Lower leg skin (tissue), 3 donors: ENCODE data around the gene MMD2.
"Not testable (repeated sequence)": the region's sequence is repeated elsewhere in the genome, so short reads cannot be mapped to it uniquely, and the experiment has no call there.

Experiments
- POLR2A ChIP-seq, 2 donors: fragments of 450-650 bp; IDR thresholded peaks; one replicate each; pipeline ENCODE4 v1.6.1; 2016 to 2017; ENCODE audit warnings: antibody characterized with exemption in 2 of 2, mild to moderate bottlenecking in 1 of 2, moderate library complexity in 1 of 2
- TF ChIP-seq, protein P1 (sequence below), 3 donors: fragments of 450-650 bp; IDR thresholded peaks; one replicate each; pipeline ENCODE4 v1.5.1; 2016; ENCODE audit warnings: antibody characterized with exemption in 3 of 3, mild to moderate bottlenecking in 3 of 3, moderate library complexity in 2 of 3

DNA sequence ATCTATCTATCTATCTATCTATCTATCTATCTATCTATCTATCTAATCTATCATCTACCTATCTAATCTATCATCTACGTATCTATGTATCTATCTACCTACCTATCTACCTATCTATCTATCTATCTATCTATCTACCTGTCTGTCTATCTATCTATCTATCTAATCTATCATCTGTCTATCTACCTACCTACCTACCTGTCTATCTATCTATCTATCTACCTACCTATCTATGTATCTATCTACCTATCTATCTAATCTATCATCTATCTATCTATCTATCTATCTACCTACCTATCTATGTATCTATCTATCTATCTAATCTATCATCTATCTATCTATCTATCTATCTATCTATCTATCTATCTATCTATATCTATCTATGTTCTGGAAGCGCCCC lies 67.5 kb downstream of the MMD2 start:
- not testable (repeated sequence) for TF ChIP-seq POLR2A (IDR thresholded peaks at IDR 0.05)
- TF ChIP-seq, protein P1, sequence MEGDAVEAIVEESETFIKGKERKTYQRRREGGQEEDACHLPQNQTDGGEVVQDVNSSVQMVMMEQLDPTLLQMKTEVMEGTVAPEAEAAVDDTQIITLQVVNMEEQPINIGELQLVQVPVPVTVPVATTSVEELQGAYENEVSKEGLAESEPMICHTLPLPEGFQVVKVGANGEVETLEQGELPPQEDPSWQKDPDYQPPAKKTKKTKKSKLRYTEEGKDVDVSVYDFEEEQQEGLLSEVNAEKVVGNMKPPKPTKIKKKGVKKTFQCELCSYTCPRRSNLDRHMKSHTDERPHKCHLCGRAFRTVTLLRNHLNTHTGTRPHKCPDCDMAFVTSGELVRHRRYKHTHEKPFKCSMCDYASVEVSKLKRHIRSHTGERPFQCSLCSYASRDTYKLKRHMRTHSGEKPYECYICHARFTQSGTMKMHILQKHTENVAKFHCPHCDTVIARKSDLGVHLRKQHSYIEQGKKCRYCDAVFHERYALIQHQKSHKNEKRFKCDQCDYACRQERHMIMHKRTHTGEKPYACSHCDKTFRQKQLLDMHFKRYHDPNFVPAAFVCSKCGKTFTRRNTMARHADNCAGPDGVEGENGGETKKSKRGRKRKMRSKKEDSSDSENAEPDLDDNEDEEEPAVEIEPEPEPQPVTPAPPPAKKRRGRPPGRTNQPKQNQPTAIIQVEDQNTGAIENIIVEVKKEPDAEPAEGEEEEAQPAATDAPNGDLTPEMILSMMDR (IDR thresholded peaks at IDR 0.05), result not testable (repeated sequence)
